8988T (cell line): ENCODE measurements around the gene FGD2.
A peak's percentile ranks its signal among the peaks of the same experiment; 100 is the strongest.
"Not testable (repeated sequence)": the region's sequence is repeated elsewhere in the genome, so short reads cannot be mapped to it uniquely, and the experiment has no call there.

Source experiments
- DNase-seq: peaks from one replicate; pipeline ENCODE4 v3.0.0; 2011

Gene FGD2

DNA sequence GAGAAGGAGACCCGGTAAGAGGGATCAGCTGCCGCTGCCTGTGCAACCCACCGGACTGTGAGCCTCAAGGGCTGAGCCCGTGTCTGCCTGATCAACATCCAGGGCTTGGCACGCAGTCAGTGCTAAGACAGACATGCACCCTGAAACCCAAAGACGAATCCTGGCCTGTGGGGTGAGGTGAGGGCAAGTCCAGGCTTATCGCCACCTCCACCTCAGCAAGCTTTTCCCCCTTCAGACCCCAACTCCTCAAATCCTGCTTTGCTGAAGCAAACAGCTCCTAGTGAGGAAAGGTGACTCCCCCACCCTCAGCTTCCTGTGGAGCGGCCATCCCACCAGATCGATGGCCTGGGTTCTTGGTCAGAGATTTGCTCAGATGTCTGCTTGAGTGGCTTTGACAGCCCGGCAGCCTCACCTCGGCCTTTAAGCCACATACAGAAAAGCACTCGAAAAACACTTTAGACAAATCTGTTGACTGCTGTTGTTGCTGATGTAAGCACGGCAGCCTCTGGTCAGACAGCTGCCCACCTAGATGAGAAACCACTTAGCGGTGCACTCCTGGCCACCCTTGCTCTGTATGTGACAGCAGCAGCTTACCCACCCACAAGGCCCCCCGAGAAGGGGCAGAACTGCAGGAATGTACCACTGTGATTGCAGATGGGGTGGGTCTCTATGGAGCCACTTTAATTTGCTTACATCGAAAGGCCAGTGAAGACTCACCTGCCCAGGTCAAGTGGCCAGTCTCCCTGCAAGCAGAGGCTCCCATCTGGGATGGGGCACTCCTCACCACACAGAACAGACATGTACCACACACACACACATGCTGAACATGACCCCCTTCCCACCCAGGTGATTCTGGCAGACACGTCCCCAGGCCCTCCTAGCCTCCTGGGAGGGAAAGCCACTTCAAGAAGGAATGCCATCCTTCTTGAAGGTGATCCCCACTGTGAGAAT is 34.3 kb upstream of the FGD2 start:
- DNase-seq = no peak

DNA sequence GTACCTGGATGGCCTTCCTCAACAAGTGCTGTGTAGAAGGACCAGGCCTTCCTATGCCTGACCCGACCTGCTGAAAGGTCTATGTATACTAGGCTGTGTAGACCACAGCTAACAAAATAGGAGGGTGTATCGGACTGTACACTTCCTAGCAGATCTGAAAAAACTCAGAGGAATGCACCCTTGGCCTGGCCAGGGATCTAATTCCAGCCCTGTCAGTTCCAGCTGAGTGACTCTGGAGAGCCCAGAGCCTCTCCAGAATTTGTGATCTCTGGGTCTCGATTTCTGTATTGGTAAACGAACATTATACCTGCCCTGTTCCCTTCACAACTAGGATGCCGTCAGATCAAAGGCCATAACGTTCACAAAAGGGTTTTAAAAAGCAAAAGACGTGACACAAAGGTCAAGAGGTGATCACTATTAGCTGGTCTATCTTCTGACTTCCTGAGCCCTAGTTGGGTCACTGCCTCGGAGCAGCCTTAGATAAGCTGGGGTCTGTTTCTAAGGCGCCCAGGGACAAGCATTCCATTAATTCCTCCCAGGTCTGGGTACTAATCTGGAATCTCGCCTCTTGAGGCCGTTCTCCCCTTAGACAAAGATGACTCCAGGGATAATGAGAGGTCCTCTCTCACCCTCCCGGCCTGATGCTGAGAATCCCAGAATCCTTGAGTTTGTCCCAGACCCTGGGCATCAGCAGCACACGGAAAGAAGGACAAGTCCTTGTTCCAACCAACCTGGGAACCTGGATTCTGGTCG is 33.4 kb upstream of the FGD2 start:
- DNase-seq = no peak

DNA sequence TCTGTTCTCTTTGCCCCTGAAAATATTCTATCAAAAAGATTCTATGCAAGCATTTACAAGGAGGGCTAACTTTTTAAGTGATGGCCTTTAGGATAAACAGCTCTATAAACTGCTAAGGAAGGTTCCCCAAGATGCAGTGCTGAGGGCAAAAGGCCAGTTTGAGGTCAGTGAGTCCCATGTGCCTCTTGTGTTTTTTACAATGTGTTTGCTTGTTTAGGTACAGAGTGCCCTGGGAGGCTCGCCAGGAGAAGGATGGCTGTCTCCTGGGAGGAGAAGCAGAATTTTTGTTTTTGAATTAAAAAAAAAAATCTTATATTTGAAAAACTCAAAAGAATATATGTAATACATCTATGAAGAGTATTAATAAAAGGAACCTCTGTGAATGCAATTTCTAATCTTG is 32.3 kb upstream of the FGD2 start:
- no peak for DNase-seq

DNA sequence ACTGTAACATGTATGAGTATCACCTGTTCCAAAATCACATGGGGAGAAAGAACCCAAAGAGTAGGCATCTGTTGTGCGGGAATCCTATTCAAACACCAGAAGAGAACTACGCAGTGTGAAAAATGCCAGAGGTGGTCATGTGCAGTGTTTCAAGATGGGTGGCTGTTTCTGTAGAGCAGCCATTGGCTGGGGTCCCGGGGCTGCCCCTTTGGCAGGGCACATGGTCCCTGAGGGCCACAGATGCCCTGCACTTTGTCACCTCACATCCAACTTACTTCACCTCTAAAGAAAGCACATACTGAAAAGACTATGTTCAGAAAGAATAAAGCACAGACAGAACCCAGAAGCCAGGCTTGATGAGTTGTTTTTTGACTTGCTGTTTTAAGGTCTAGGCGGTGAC is 31.8 kb upstream of the FGD2 start:
- DNase-seq = no peak

DNA sequence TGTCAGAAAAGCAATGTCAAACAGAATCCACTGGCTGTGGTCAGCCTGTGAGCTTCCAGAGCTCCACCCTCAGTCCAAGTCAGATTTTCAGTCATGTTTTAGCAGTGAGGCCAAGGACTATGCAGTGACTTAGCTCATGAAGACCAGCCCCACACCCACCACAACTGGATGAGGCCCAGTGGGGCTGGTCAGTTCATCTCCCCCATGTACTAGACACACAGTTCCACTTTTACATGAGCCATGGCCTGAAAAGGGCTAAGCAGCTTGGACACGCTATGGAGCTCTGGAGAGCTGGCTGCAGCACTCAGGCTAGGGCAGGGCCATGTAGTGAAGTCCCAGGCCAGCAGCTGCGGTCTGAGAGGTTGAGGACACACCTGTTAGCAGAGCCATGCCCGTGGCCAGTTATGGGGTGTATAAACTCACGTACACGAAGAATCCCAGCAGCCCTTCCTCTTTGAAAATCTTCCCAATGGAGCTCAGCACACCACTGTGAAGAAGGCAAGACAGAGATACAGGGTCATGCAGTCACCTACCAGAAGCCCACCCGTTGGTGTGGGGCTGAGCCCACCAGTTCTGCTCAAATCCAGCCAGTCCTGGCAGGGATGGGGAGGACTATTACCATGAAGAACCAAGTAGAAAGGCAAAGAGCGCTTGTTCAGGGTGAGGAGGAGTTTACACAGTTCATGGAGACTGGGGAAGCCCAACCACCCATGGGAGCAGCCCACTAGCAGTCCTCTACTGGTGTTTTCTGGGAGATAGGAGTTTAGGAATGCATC is 30.0 kb upstream of the FGD2 start:
- no peak for DNase-seq

DNA sequence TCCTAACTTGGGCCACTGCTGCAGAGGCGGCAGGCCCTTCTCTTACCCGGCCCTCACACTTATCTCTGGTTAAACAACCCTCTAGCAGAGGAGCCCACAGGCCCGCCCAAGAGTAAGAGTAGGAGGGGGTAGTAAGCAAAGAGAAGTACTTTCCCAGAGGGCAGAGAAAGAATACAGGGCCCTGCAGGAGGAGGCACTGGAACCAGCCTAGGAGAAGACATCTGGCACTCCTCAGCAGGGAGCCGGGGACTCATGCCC is 29.5 kb upstream of the FGD2 start:
- DNase-seq = no peak

DNA sequence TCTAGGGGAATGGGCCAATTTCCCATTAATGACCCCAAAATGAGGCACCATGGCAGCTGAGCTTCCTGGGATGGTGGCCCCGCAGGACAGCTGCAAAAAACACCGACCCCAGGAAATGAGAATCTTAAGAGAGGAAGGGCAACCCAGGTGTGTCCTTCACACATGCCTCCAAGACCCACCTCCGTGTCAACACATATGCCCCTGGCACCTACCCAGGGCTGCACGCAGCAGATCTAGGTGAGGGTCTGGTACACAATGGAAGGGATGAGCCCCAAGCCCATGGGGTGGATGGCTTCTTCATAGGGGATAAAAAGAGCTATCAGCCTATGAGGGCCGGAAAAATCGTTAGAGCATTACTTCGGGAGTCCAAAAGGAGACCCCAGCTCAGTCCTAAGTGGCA is 28.9 kb upstream of the FGD2 start:
- DNase-seq = no peak

DNA sequence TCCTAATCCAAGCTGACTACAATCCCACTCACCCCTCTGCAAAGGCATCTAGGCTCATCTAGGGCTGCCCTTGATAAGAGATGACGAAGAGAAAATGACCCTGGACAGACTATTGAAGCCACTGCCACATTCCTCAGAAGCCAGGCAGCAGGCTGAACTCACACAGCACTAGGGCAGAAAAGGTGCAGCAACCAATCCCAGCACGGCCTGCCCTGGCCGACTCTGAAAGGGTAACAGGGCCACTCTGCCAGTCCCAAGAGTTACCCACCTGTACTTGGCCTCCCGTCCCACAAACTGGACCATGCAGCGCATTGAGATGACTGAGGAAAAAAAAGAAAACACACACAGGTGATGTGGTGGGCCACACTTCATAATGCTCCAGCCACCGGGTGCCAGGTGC is 28.5 kb upstream of the FGD2 start:
- no peak for DNase-seq

DNA sequence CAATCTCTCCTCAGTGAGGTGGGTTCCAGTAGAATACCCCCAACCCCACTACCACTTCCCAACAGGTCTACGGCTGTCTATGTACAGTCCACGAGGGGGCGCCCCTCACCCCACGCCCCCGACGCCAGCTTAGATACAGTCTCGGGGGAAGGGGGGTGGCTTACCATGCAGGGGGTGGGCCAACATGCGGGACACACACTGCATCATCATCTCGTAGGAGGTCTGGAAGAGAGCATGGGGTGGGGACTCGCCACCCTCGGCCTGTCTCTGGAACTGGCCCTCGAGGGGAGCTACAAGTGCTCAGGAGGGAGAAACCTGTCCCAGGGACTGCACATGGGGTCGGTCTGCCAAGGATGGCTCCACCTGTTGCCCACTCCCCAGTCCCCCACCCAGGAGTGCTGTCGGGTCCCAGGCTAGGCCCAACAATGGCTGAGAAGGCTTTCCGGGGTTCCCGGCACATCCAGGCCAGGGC is 27.9 kb upstream of the FGD2 start:
- peak; percentile 70 for DNase-seq

DNA sequence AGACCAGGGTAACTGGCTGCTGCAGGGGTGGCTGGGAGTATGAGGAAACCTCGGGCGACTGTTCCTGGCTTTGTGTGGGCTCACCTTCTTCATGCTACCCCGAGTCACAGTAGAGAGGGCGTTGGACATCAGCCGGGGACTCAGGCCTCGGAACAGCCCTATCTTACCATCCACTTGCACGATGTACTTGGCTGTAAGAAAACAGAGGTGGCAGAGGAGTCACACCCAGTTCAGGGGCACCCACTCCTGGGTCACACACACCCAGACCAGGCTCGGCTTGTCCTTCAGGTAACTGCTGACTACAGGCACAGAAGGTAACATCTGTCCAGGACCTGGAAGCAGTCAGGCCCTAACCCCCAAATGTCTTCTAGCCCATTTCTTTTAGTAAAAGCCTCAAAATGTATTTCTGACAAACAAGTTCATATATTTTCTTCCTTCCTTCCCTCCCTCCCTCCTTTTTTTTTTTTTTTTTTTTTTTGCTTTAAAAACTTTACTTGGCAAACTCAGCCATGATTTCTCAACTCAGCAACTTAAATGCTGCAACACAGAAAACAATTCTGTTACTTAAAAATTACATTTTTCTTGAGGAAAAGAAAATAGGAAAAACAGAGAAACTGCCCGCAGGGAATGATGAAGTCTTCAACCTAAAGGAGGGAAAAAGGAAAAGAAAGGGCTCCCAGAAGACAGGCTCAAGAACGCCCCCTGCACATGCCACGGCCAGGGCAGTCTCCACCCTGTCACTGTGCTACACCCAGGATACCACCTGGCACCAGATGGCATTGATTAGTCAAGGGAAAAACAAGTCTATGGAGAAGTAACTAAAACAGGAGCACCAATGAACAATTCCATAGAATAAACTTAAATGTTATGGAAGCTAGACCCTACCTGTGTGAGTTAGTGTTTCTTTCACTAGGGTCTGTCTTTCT is 26.8 kb upstream of the FGD2 start:
- DNase-seq = no peak

DNA sequence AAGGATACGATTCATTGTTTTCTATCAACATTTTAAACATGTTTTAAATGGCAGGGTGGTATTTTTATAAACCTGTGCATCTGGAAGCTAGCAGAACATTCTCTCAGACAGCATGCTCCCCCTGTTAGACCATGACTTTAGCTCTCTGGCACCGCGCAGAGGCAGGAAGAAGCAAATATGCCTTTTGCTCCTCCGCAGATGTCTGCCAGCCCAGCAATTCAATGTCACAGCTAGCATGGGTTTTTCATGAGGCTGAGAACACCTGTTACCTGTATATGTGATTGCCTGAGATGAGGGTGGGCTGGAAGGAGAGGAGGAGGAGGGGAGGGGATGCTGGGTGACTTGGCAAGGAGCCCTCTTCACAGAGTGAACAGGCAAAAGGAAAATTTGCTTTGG is 26.1 kb upstream of the FGD2 start:
- no peak for DNase-seq

DNA sequence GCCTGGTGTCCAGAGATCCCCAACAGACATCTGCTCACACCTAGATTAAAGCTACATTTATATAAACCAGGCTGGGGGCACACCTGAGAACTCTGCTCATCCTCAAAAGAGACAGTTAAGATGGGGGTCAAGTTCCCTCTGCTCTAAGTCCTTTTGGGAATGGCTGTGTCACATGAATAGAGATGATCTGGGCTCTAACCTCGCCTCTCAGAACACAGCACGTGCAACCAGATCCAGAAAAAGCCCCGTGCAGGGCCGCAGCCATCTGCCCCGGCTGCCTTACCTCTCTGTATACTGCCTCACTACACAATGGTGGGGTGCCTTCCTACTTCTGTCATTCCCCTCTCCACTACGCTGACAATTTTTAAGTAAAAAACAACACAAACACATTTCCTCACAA is 25.3 kb upstream of the FGD2 start:
- no peak for DNase-seq

DNA sequence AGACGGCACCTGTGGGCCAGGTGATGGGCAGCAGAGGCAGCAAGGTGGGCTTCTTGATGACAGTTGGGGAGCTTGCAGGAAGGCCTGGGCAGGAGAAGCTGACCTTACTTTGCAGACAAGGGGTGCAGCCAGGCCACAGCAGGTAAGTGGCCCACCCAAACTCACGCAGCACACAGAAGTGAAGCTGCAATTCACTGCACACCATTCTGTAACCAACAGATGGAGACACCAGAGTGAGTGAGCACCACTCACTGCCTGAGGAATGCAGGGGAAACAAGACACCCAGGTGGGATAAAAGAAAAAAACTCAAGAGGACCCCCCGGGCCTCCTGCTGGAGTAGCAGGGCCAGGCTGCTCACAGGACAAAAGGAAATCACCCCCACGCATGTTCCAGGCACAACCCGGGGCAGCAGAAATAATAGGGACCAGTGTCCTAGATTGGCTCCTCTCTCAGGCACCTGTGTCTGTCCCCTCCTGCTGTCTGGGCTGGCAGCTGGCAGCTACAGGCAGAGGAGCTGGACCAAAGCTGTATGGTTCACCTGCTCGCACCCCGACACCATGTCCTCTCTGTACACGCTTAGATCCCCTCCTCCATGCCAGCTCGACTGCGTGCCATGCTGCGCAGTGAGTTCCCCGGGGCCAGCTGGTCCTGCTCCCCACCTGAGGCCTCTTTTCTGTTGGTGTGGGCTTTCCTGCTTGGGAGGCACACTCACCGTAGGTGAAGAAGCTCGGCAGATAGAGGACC is 24.4 kb upstream of the FGD2 start:
- no peak for DNase-seq

DNA sequence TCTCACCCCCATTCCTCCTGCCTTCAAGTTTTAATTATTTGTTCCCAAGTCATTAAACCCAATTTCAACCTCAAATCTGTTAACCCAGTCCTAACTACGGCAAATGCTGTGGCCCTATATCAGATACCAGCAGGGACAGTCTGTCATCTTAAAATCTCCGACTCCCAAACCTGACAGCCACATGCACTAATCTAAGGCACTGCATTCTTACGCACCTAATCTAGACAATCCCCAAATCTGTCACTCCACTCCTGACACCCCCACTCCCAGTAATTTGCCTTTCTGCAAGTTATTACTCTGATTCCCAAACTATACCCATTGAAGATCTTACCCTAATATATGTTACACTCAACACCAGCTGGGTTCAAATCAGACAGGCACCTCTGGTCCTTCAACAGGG is 21.9 kb upstream of the FGD2 start:
- DNase-seq = no peak

DNA sequence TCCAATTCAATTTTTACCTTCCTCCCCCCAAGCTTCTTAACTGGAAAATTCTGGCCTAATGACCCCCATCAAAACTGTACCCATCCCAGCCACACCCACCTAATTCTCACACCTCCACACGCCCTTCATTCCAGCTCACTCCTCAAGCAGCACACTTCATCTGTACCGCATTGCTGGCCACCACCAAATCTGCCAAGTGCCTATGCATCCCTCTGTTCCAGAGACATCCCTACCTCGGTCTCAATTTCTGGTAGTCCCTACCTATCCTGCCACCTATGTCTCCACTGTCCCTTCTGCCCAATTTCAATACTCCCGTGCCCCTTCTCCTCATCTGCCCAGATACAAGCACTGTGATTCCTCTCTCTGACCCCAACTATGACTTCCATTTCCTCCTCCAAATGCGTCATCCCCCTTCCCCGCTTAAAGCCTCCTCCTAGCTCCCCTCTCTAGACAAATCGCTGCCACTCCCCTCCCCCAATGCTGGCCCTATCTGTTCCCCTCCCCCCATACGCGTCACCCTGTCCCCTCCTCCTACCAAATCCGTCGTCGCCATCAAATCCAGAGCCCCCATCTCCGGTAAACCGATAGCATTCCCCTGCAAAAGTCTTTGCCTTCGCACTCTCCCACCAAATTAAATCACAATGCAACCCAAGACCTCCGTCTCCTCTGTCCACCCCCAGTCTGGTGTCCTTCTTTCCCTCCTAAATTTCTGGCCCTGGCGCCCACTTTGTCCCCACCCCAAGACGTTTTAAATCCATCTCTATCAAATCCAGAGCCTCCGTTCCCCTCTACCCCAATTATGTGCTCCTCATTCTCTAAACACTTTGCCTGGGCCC is 20.7 kb upstream of the FGD2 start:
- DNase-seq = no peak

DNA sequence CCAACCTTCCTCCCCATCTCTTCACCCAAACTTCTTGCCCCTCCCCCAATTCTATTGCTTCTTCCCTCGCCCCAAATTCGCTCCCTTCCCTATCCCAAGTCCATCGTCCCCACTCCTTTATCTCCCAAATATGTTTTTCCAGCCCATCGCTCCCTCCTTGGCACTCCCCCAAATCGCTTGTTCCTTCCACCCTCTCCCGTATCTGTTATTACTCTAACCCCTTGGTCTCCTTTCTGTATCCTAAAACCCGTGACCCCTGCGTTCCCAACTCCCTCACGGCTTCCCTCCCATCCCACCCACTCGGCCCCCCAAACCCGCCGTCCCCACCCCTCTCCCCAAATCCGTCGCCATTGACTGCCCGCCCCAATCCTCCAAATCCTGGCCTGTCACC is 20.0 kb upstream of the FGD2 start:
- no peak for DNase-seq

DNA sequence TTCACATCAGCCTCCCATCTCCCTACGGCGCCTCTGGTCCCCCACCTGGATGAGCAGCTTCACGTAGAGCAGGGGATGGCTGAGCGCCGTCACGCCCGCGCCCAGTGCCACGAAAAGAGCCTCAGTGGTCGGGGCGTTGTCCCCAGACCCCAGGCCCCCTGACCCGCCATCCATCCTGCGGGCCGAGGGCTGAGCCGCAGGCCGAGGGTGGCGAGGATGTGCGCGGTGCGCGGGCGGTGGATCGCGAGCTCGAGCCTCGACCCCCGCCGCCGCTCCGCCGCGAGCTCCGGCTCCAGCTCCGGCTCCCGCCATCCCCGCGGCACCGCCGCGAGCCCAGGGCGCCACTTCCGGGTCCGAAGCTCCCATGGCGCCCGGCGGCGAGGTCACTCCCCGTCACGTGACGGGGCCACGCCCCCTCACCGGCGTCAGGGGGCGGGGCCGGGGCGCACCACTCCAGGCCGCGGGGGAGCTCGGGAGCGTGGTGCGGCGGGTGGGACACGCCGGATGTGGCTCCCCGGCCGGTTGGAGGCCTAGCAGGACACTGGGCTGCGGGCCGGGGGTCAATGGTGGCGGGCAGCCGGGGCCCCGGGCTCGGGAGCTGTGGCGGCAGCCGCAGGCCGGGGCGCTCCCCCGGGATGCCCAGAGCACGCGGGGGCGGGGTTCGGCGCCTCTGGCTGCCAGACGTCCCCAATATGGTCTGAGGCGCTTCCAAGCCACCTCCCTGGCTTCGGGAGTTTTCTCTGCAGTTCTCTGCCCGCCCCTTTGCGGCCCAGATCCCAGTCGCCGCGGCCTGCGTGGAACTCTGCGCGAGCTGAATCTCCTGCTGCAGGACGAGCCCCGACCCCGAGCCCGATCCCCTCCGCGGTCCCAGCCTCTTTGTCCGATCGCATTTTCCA is 19.4 kb upstream of the FGD2 start, which contains the start of gene MTCH1:
Gene MTCH1, minus strand, starts transcription at position 389 of the 896 bp plus-strand sequence. Its CDS starts 23 bp downstream, at position 366.
- DNase-seq = peak; percentile 93

DNA sequence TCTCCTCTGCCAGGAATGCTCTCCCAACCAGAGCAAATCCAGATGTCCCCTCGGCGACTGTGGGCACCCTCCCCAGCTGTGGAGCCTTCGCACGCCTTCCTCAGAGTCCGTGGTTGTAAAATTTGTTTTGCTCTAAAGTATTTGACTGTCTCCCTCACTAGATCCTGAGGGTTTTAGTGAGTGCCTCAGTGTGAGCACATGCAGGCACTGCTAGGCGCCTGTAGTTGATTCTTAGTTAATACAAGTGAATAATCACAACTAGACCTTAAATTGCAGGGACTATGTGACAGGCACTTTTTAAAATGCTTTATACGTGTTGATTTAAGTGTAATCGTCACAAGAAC is 18.8 kb upstream of the FGD2 start:
- DNase-seq = no peak

DNA sequence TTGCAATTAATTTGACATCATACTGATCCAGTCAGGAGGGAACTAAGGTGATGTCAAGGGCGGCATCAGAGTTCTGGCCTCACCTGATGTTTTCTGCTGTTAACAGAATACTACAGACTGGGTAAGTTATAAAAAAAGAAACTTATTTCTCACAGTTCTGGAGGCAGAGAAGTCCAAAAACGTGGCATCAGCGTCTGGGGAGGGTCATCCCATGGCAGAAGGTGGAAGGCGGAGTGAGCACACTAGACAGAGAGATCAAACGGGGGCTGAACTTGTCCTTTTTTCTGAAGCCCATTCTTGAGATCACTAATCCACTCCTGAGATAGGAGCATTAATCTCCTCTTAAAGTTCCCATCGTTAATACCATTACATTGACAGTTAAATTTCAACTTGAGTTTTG is 16.2 kb upstream of the FGD2 start:
- DNase-seq = no peak

DNA sequence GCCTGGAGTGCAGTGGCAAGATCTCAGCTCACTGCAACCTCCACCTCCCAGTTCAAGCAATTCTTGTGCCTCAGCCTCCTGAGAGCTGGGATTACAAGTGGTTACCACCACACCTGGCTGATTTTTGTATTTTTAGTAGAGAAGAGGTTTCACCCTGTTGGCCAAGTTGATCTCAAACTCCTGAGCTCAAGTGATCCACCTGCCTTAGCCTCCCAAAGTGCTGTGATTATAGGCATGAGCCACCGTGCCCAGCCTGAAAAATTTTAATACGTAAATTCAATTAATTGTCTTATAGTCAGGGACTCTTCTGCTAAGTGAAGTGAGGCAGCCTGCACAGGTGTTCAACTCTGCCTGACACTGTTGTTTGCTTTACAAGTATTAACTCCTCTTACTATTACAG is 15.1 kb upstream of the FGD2 start:
- DNase-seq = not testable (repeated sequence)
